HEK293 (cell line): Measurements from ENCODE around the gene LAMA2.

Experiments used
- CTCF ChIA-PET: fragments of 350-600 bp; formaldehyde crosslinking; extraction: SDS; loops from one replicate; lab custom pipeline; 2021; ENCODE audit warnings: antibody characterized with exemption; lab: Yijun Ruan, JAX
- POLR2A ChIA-PET: fragments of 300-600 bp; formaldehyde crosslinking; extraction: SDS; loops from one replicate; lab custom pipeline; 2020; ENCODE audit warnings: antibody characterized with exemption, inconsistent platforms; lab: Yijun Ruan, JAX
- H3K27ac ChIP-seq: fragments of 200-500 bp; sonication (Bioruptor generic); 2 replicates; pipeline ENCODE4 v1.5.1; 2014; ENCODE audit warnings: low read depth, low read length, control low read depth, inconsistent platforms; ENCODE audit errors: extremely low read depth
- H3K36me3 ChIP-seq, 2 experiments: fragments of 200-500 bp in 1 of 2; sonication (Bioruptor generic) in 1 of 2; 1 replicate in 1 of 2; 2 replicates in 1 of 2; pipeline ENCODE4 v1.5.1; 2014 to 2017; ENCODE audit warnings: inconsistent platforms in 2 of 2, low read length in 2 of 2; ENCODE audit not compliant: control insufficient read depth in 2 of 2, insufficient read depth in 1 of 2
- H3K4me1 ChIP-seq: fragments of 200-500 bp; sonication (Bioruptor generic); 2 replicates; pipeline ENCODE4 v1.5.1; 2014; ENCODE audit warnings: mild to moderate bottlenecking, low read length, inconsistent platforms; ENCODE audit not compliant: control insufficient read depth, insufficient read depth
- H3K4me3 ChIP-seq: 2 replicates; pipeline ENCODE4 v1.5.1; 2011; ENCODE audit warnings: low read depth, mild to moderate bottlenecking, control low read depth, low read length, moderate library complexity
- H3K9me3 ChIP-seq: fragments of 200-500 bp; sonication (Bioruptor generic); 2 replicates; pipeline ENCODE4 v1.5.1; 2014; ENCODE audit warnings: low read depth, low read length, inconsistent platforms; ENCODE audit not compliant: control insufficient read depth, insufficient read depth
- BCL11A ChIP-seq: fragments of 450-650 bp; formaldehyde crosslinking; IDR thresholded peaks from 2 replicates; pipeline ENCODE4 v1.5.1; 2016; ENCODE audit warnings: low read depth, missing biosample characterization, missing genetic modification characterization
- KLF7 ChIP-seq: fragments of 450-650 bp; formaldehyde crosslinking; IDR thresholded peaks from 2 replicates; pipeline ENCODE4 v1.5.1; 2016; ENCODE audit warnings: missing biosample characterization, missing genetic modification characterization, borderline replicate concordance
- MYNN ChIP-seq: fragments of 450-650 bp; formaldehyde crosslinking; IDR thresholded peaks from 2 replicates; pipeline ENCODE4 v1.5.1; 2016; ENCODE audit warnings: missing biosample characterization, missing genetic modification characterization, borderline replicate concordance
- RBAK ChIP-seq: fragments of 450-650 bp; formaldehyde crosslinking; IDR thresholded peaks from 2 replicates; pipeline ENCODE4 v1.5.1; 2016; ENCODE audit warnings: missing biosample characterization, missing genetic modification characterization
- SETDB1 ChIP-seq: IDR thresholded peaks from one replicate; pipeline ENCODE4 v1.6.1; 2017; ENCODE audit warnings: mild to moderate bottlenecking, low read length, moderate library complexity, mixed read lengths; ENCODE audit not compliant: insufficient read length
- ZFP3 ChIP-seq: fragments of 450-650 bp; formaldehyde crosslinking; IDR thresholded peaks from 2 replicates; pipeline ENCODE4 v1.5.1; 2016; ENCODE audit warnings: low read depth, missing biosample characterization, missing genetic modification characterization
- ZFP69B ChIP-seq: fragments of 450-650 bp; formaldehyde crosslinking; IDR thresholded peaks from 2 replicates; pipeline ENCODE4 v1.5.1; 2016; ENCODE audit warnings: missing biosample characterization, missing genetic modification characterization
- ZNF157 ChIP-seq: fragments of 450-650 bp; formaldehyde crosslinking; IDR thresholded peaks from 2 replicates; pipeline ENCODE4 v1.5.1; 2016; ENCODE audit warnings: missing biosample characterization, missing genetic modification characterization
- ZNF248 ChIP-seq: fragments of 450-650 bp; formaldehyde crosslinking; IDR thresholded peaks from 2 replicates; pipeline ENCODE4 v1.5.1; 2017; ENCODE audit warnings: missing biosample characterization, missing genetic modification characterization
- ZNF529 ChIP-seq: fragments of 450-650 bp; formaldehyde crosslinking; IDR thresholded peaks from 2 replicates; pipeline ENCODE4 v1.5.1; 2017; ENCODE audit warnings: missing genetic modification characterization, missing biosample characterization; ENCODE audit not compliant: insufficient replicate concordance
- ZNF544 ChIP-seq: fragments of 450-650 bp; formaldehyde crosslinking; IDR thresholded peaks from 2 replicates; pipeline ENCODE4 v1.5.0; 2017; ENCODE audit warnings: missing biosample characterization, missing genetic modification characterization
- ZNF596 ChIP-seq: fragments of 450-650 bp; IDR thresholded peaks from 2 replicates; pipeline ENCODE4 v1.5.0; 2018; ENCODE audit warnings: missing biosample characterization, mild to moderate bottlenecking, missing genetic modification characterization, moderate library complexity
- ZNF785 ChIP-seq: fragments of 450-650 bp; formaldehyde crosslinking; IDR thresholded peaks from 2 replicates; pipeline ENCODE4 v1.5.1; 2016; ENCODE audit warnings: missing biosample characterization, missing genetic modification characterization
- TF ChIP-seq, protein P1 (sequence below): fragments of 450-650 bp; formaldehyde crosslinking; IDR thresholded peaks from 2 replicates; pipeline ENCODE4 v1.5.1; 2016; ENCODE audit warnings: missing biosample characterization, missing genetic modification characterization
- TF ChIP-seq, protein P2 (sequence below): fragments of 450-650 bp; formaldehyde crosslinking; IDR thresholded peaks from 2 replicates; pipeline ENCODE4 v1.5.1; 2016; ENCODE audit warnings: missing biosample characterization, missing genetic modification characterization, low read depth
- TF ChIP-seq, protein P3 (sequence below): fragments of 450-650 bp; formaldehyde crosslinking; IDR thresholded peaks from 2 replicates; pipeline ENCODE4 v1.5.1; 2017; ENCODE audit warnings: missing biosample characterization, mild to moderate bottlenecking, missing genetic modification characterization, moderate library complexity
- TF ChIP-seq, protein P4 (sequence below): fragments of 450-650 bp; formaldehyde crosslinking; IDR thresholded peaks from 2 replicates; pipeline ENCODE4 v1.5.1; 2016; ENCODE audit warnings: missing biosample characterization, missing genetic modification characterization, borderline replicate concordance
- TF ChIP-seq, protein P5 (sequence below): fragments of 450-650 bp; formaldehyde crosslinking; IDR thresholded peaks from 2 replicates; pipeline ENCODE4 v1.5.1; 2016; ENCODE audit warnings: missing biosample characterization, missing genetic modification characterization
- TF ChIP-seq, protein P6 (sequence below): fragments of 450-650 bp; formaldehyde crosslinking; IDR thresholded peaks from 2 replicates; pipeline ENCODE4 v1.5.1; 2016; ENCODE audit warnings: missing biosample characterization, missing genetic modification characterization

LAMA2 gene

DNA sequence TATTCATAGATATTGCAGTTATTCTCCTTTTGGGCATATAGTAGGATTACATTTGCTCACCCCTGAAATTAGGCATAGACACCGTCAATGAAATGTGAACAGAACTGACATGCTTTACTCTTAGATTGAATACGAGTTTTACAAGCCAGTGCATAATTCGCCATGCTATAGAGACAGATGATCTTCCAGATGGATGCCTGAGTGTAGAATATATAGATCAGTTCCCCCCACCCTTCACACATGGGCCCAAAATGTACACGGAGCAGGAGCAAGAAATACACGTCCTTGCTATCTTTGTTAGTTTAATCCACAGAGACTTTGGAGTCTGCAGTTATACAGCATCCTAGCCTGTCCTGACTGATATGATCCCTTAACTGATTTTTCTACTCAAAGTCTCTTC lies 47.4 kb downstream of the LAMA2 start:
- POLR2A ChIA-PET = no interaction called here
- H3K36me3 ChIP-seq = no peaks in the 10 kb centered on the region
- H3K27ac ChIP-seq = no peak overlapping the region
- CTCF ChIA-PET = no interaction called here
- TF ChIP-seq ZNF157 (tag by site-specific recombination) = no peak
- no peak for TF ChIP-seq ZNF785 (tag by site-specific recombination)
- TF ChIP-seq, protein P1, sequence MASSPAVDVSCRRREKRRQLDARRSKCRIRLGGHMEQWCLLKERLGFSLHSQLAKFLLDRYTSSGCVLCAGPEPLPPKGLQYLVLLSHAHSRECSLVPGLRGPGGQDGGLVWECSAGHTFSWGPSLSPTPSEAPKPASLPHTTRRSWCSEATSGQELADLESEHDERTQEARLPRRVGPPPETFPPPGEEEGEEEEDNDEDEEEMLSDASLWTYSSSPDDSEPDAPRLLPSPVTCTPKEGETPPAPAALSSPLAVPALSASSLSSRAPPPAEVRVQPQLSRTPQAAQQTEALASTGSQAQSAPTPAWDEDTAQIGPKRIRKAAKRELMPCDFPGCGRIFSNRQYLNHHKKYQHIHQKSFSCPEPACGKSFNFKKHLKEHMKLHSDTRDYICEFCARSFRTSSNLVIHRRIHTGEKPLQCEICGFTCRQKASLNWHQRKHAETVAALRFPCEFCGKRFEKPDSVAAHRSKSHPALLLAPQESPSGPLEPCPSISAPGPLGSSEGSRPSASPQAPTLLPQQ (tag by site-specific recombination) = no peak
- TF ChIP-seq MYNN (tag by site-specific recombination) = no peak
- TF ChIP-seq ZFP69B (tag by site-specific recombination) = no peak
- TF ChIP-seq, protein P2, sequence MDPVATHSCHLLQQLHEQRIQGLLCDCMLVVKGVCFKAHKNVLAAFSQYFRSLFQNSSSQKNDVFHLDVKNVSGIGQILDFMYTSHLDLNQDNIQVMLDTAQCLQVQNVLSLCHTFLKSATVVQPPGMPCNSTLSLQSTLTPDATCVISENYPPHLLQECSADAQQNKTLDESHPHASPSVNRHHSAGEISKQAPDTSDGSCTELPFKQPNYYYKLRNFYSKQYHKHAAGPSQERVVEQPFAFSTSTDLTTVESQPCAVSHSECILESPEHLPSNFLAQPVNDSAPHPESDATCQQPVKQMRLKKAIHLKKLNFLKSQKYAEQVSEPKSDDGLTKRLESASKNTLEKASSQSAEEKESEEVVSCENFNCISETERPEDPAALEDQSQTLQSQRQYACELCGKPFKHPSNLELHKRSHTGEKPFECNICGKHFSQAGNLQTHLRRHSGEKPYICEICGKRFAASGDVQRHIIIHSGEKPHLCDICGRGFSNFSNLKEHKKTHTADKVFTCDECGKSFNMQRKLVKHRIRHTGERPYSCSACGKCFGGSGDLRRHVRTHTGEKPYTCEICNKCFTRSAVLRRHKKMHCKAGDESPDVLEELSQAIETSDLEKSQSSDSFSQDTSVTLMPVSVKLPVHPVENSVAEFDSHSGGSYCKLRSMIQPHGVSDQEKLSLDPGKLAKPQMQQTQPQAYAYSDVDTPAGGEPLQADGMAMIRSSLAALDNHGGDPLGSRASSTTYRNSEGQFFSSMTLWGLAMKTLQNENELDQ (tag by site-specific recombination) = no peak
- TF ChIP-seq, protein P3, sequence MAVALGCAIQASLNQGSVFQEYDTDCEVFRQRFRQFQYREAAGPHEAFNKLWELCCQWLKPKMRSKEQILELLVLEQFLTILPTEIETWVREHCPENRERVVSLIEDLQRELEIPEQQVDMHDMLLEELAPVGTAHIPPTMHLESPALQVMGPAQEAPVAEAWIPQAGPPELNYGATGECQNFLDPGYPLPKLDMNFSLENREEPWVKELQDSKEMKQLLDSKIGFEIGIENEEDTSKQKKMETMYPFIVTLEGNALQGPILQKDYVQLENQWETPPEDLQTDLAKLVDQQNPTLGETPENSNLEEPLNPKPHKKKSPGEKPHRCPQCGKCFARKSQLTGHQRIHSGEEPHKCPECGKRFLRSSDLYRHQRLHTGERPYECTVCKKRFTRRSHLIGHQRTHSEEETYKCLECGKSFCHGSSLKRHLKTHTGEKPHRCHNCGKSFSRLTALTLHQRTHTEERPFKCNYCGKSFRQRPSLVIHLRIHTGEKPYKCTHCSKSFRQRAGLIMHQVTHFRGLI (tag by site-specific recombination) = no peak
- no peak for TF ChIP-seq BCL11A
- TF ChIP-seq SETDB1 = no peak
- TF ChIP-seq ZNF529 (tag by site-specific recombination) = no peak
- TF ChIP-seq ZNF544 = no peak
- no peak for TF ChIP-seq ZNF596
- TF ChIP-seq, protein P4, sequence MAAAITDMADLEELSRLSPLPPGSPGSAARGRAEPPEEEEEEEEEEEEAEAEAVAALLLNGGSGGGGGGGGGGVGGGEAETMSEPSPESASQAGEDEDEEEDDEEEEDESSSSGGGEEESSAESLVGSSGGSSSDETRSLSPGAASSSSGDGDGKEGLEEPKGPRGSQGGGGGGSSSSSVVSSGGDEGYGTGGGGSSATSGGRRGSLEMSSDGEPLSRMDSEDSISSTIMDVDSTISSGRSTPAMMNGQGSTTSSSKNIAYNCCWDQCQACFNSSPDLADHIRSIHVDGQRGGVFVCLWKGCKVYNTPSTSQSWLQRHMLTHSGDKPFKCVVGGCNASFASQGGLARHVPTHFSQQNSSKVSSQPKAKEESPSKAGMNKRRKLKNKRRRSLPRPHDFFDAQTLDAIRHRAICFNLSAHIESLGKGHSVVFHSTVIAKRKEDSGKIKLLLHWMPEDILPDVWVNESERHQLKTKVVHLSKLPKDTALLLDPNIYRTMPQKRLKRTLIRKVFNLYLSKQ (tag by site-specific recombination) = no peak
- TF ChIP-seq ZFP3 (tag by site-specific recombination) = no peak
- no peak for TF ChIP-seq ZNF248 (tag by site-specific recombination)
- TF ChIP-seq RBAK (tag by site-specific recombination) = no peak
- TF ChIP-seq, protein P5, sequence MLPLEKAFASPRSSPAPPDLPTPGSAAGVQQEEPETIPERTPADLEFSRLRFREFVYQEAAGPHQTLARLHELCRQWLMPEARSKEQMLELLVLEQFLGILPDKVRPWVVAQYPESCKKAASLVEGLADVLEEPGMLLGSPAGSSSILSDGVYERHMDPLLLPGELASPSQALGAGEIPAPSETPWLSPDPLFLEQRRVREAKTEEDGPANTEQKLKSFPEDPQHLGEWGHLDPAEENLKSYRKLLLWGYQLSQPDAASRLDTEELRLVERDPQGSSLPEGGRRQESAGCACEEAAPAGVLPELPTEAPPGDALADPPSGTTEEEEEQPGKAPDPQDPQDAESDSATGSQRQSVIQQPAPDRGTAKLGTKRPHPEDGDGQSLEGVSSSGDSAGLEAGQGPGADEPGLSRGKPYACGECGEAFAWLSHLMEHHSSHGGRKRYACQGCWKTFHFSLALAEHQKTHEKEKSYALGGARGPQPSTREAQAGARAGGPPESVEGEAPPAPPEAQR = no peak
- TF ChIP-seq, all 188 proteins: peak for 0
- no peak overlapping the region for H3K4me3 ChIP-seq
- no peaks in the 10 kb centered on the region for H3K9me3 ChIP-seq
- no peaks in the 10 kb centered on the region for H3K4me1 ChIP-seq

DNA sequence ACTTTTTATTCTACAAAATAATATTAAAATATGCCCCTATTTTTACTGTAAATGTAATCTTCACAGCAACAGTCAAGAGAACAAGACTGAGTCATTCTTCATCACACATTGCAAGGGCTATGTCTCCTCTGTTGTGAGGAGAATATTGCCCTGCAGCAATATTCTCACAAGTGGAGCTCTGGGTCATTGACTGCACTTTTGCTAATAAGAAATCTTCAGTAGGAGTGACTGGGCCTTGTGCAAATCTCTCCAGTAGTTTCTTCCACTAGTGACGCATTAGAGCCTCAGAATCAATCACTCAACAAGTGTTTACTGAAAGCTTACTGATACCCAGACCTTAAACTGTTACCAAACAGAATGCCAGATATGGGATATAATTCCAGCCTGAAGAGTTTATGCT lies 49.1 kb downstream of the LAMA2 start:
- CTCF ChIA-PET = interaction anchor here (0.7 kb wide), 1 partner anchor 173 kb away, joined by 3 read pairs; no protein-coding TSS in a partner anchor
- Histone ChIP-seq H3K36me3 (no peaks in the 10 kb centered on the region), H3K4me3 (no peak overlapping the region), H3K4me1 (no peaks in the 10 kb centered on the region), H3K9me3 (no peaks in the 10 kb centered on the region), H3K27ac (no peak overlapping the region)
- TF ChIP-seq, protein P6, sequence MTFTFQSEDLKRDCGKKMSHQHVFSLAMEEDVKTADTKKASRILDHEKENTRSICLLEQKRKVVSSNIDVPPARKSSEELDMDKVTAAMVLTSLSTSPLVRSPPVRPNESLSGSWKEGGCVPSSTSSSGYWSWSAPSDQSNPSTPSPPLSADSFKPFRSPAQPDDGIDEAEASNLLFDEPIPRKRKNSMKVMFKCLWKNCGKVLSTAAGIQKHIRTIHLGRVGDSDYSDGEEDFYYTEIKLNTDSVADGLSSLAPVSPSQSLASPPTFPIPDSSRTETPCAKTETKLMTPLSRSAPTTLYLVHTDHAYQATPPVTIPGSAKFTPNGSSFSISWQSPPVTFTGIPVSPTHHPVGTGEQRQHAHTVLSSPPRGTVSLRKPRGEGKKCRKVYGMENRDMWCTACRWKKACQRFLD = no peak
- no peak for TF ChIP-seq KLF7
- POLR2A ChIA-PET = no interaction called here
